ENCODE results near the gene TMEFF1. TPM values are rescaled to one million over a fixed set of nuclear protein-coding genes. Genes with fewer than 3 reads are reported as not detected.
A peak's percentile ranks its signal among the peaks of the same experiment; 100 is the strongest.

Gene TMEFF1
- polyA plus RNA-seq, 2 of the 4 experiments (the other 2 are of a cell fraction): 0.31 to 0.61 TPM

DNA sequence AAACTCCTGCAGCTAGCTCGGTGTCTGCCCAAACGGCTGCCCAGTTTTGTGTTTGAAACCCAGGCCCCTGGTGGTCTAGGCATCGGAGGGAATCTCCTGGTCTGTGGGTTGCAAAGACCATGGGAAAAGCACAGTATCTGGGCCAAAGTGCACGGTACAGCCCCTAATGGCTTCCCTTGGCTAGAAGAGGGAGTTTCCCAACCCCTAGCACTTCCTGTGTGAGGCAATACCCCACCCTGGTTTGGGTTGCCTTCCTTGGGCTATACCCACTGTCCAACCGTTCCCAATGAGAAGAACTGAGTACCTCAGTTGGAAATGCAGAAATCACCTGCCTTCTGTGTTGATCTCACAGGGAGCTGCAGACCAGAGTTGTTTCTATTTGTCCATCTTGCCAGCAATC, 146.7 kb downstream of the TMEFF1 start:
- no peak overlapping the region for H3K4me2 ChIP-seq
- CTCF ChIA-PET: interaction anchor here (1.2 kb wide), 1 partner anchor 18 kb away, joined by 6 read pairs; no protein-coding TSS in a partner anchor
- no peak overlapping the region for H3K27ac ChIP-seq
- DNase-seq (ENCODE audit: low read depth in 1 of 2, low spot score in 1 of 2): no peak
- no peak for FAIRE-seq
- POLR2A ChIA-PET: no interaction called here
- no peak overlapping the region for H3K4me3 ChIP-seq
- H3K4me1 ChIP-seq: no peaks in the 10 kb centered on the region
- H3K9me3 ChIP-seq: peaks cover 15% of the 10 kb centered on the region; the same call in 2 of the 3 replicates
- no peak for ATAC-seq
- TF ChIP-seq BHLHE40 (IDR thresholded peaks at IDR 0.05; ENCODE audit: low read depth, low read length) (no peak), CBX2 (IDR thresholded peaks at IDR 0.05; ENCODE audit: borderline replicate concordance, low read depth) (no peak), KDM5A (IDR thresholded peaks at IDR 0.05) (no peak), FOSB (CRISPR knock-in tag; IDR thresholded peaks at IDR 0.05) (no peak), ATOH8 (CRISPR knock-in tag; IDR thresholded peaks at IDR 0.05; ENCODE audit: low read depth) (no peak), CHD2 (IDR thresholded peaks at IDR 0.05; ENCODE audit: low read length, partially characterized antibody) (no peak), POLR2AphosphoS2 (conservative IDR thresholded peaks at IDR 0.05; ENCODE audit: low read length) (no peak), MAX (IDR thresholded peaks at IDR 0.05) (no peak), JUNB (IDR thresholded peaks at IDR 0.05) (no peak), TP53 (CRISPR knock-in tag; IDR thresholded peaks at IDR 0.05) (no peak), USF2 (IDR thresholded peaks at IDR 0.05) (no peak), MYC (IDR thresholded peaks at IDR 0.05; ENCODE audit: borderline replicate concordance, low read length) (no peak), RCOR1 (IDR thresholded peaks at IDR 0.05; ENCODE audit: low read depth, low read length) (no peak), RFX5 (IDR thresholded peaks at IDR 0.05) (no peak), CHD4 (IDR thresholded peaks at IDR 0.05; ENCODE audit: borderline replicate concordance) (no peak), HES2 (IDR thresholded peaks at IDR 0.05) (no peak), HOXB5 (CRISPR knock-in tag; IDR thresholded peaks at IDR 0.05) (no peak)
- WGBS (ENCODE audit: missing lambda C conversion rate): 25% methylated on average over 5 of the region's 5 CpGs

GRCh38 chr9:100623969-100624368, 151.0 kb downstream of the TMEFF1 start:
- no peak for DNase-seq (ENCODE audit: low read depth in 1 of 2, low spot score in 1 of 2)
- TF ChIP-seq MAFK (IDR thresholded peaks at IDR 0.05; ENCODE audit: partially characterized antibody) (peak; percentile 61), GATA3 (IDR thresholded peaks at IDR 0.05; ENCODE audit: borderline replicate concordance) (no peak)
- Histone ChIP-seq H3K4me1 (no peaks in the 10 kb centered on the region), H3K9me3 (no peaks in the 10 kb centered on the region), H3K27ac (no peak overlapping the region), H3K4me2 (no peak overlapping the region), H3K4me3 (no peak overlapping the region)
- 27% methylated on average over 1 of the region's 1 CpG for WGBS (ENCODE audit: missing lambda C conversion rate)
- no peak for ATAC-seq
- ChIA-PET POLR2A (no interaction called here), CTCF (no interaction called here)
- FAIRE-seq: no peak

DNA sequence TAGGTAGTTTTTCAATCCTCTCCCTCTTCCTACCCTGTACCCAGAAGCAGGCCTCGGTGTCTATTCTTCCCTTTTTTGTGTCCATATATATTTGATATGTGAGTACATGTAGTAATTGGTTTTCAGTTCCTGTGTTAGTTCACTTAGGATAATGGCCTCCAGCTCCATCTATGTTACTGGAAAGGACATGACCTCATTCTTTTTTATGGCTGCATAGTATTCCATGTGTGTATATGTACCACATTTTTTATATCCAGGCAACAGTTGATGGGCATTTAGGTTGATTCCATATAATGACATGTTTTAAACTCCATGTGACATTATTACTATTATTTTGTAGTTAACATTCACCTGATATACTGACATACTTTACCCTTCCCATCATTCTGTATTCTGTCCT, 154.0 kb downstream of the TMEFF1 start:
- no peak overlapping the region for H3K4me3 ChIP-seq
- 57% methylated on average over 1 of the region's 1 CpG for WGBS (ENCODE audit: missing lambda C conversion rate)
- H3K9me3 ChIP-seq: no peaks in the 10 kb centered on the region
- CTCF ChIA-PET: no interaction called here
- FAIRE-seq: no peak
- no peak for DNase-seq (ENCODE audit: low read depth in 1 of 2, low spot score in 1 of 2)
- H3K27ac ChIP-seq: no peak overlapping the region
- ATAC-seq: no peak
- H3K4me1 ChIP-seq: no peaks in the 10 kb centered on the region
- no peak overlapping the region for H3K4me2 ChIP-seq
- POLR2A ChIA-PET: no interaction called here
- no peak for TF ChIP-seq MAZ (IDR thresholded peaks at IDR 0.05; ENCODE audit: borderline replicate concordance, low read depth, low read length)
- TF ChIP-seq RCOR1 (IDR thresholded peaks at IDR 0.05; ENCODE audit: low read depth, low read length): no peak
- TF ChIP-seq ZNF302 (CRISPR knock-in tag; IDR thresholded peaks at IDR 0.05): no peak
- no peak for TF ChIP-seq ATOH8 (CRISPR knock-in tag; IDR thresholded peaks at IDR 0.05; ENCODE audit: low read depth)
- TF ChIP-seq KDM5A (IDR thresholded peaks at IDR 0.05): no peak
- no peak for TF ChIP-seq EP300 (IDR thresholded peaks at IDR 0.05)
- no peak for TF ChIP-seq SREBF2 (IDR thresholded peaks at IDR 0.05)
- no peak for TF ChIP-seq BCL3 (IDR thresholded peaks at IDR 0.05)
- TF ChIP-seq, protein P1, sequence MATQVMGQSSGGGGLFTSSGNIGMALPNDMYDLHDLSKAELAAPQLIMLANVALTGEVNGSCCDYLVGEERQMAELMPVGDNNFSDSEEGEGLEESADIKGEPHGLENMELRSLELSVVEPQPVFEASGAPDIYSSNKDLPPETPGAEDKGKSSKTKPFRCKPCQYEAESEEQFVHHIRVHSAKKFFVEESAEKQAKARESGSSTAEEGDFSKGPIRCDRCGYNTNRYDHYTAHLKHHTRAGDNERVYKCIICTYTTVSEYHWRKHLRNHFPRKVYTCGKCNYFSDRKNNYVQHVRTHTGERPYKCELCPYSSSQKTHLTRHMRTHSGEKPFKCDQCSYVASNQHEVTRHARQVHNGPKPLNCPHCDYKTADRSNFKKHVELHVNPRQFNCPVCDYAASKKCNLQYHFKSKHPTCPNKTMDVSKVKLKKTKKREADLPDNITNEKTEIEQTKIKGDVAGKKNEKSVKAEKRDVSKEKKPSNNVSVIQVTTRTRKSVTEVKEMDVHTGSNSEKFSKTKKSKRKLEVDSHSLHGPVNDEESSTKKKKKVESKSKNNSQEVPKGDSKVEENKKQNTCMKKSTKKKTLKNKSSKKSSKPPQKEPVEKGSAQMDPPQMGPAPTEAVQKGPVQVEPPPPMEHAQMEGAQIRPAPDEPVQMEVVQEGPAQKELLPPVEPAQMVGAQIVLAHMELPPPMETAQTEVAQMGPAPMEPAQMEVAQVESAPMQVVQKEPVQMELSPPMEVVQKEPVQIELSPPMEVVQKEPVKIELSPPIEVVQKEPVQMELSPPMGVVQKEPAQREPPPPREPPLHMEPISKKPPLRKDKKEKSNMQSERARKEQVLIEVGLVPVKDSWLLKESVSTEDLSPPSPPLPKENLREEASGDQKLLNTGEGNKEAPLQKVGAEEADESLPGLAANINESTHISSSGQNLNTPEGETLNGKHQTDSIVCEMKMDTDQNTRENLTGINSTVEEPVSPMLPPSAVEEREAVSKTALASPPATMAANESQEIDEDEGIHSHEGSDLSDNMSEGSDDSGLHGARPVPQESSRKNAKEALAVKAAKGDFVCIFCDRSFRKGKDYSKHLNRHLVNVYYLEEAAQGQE (IDR thresholded peaks at IDR 0.05): no peak
- TF ChIP-seq EHMT2 (IDR thresholded peaks at IDR 0.05; ENCODE audit: low read depth): no peak
- TF ChIP-seq TP53 (CRISPR knock-in tag; IDR thresholded peaks at IDR 0.05): no peak
- TF ChIP-seq KDM1A (IDR thresholded peaks at IDR 0.05; ENCODE audit: low read depth): no peak
